NCI-H187 treated with DMSO at 0.1 percent for 48 hours (cell line): ENCODE results near the gene KRTAP9-1.
"Not testable (repeated sequence)": the region's sequence is repeated elsewhere in the genome, so short reads cannot be mapped to it uniquely, and the experiment has no call there.

ENCODE experiments used
- DNase-seq: peaks from one replicate; lab custom pipeline; 2025; lab: John Stamatoyannopoulos, UW

The KRTAP9-1 gene

GRCh38 chr17:41189837-41190318 lies at the start of gene KRTAP9-1:
Gene KRTAP9-1, plus strand, starts transcription at chr17:41189887. Its CDS starts 0 bp downstream, at chr17:41189887.
- not testable (repeated sequence) for DNase-seq

GRCh38 chr17:41140360-41141131 lies 49.1 kb upstream of the KRTAP9-1 start, which contains the start of gene KRTAP4-6:
Gene KRTAP4-6, minus strand, starts transcription at chr17:41140544. Its CDS starts 57 bp downstream, at chr17:41140487.
- no peak for DNase-seq

GRCh38 chr17:41141361-41141760 lies 48.3 kb upstream of the KRTAP9-1 start:
- DNase-seq = no peak

GRCh38 chr17:41144846-41145245 lies 44.8 kb upstream of the KRTAP9-1 start:
- DNase-seq = no peak

- no peak for DNase-seq
Measured at GRCh38 chr17:41145261-41145660, 44.4 kb upstream of the KRTAP9-1 start.

- DNase-seq = no peak
Measured at GRCh38 chr17:41147531-41148204, 42.0 kb upstream of the KRTAP9-1 start.

- not testable (repeated sequence) for DNase-seq
Measured at GRCh38 chr17:41148971-41149651, 40.6 kb upstream of the KRTAP9-1 start.

GRCh38 chr17:41149652-41149985 lies 40.1 kb upstream of the KRTAP9-1 start, which contains the start of gene KRTAP4-5:
Gene KRTAP4-5, minus strand, starts transcription at chr17:41149825. Its CDS starts 58 bp downstream, at chr17:41149767.
- DNase-seq = no peak

GRCh38 chr17:41150026-41150425 lies 39.7 kb upstream of the KRTAP9-1 start:
- DNase-seq = no peak

- no peak for DNase-seq
Measured at GRCh38 chr17:41151525-41151924, 38.2 kb upstream of the KRTAP9-1 start.

GRCh38 chr17:41153856-41154255 lies 35.8 kb upstream of the KRTAP9-1 start:
- no peak for DNase-seq

- not testable (repeated sequence) for DNase-seq
Measured at GRCh38 chr17:41160190-41160589, 29.5 kb upstream of the KRTAP9-1 start.

- DNase-seq = no peak
Measured at GRCh38 chr17:41160648-41161047, 29.0 kb upstream of the KRTAP9-1 start, which contains the start of gene KRTAP4-4. Gene KRTAP4-4, minus strand, starts transcription at chr17:41160748. Its CDS starts 57 bp downstream, at chr17:41160691.

- DNase-seq = no peak
Measured at GRCh38 chr17:41163828-41164227, 25.9 kb upstream of the KRTAP9-1 start.

- DNase-seq = no peak
Measured at GRCh38 chr17:41167561-41167960, 22.1 kb upstream of the KRTAP9-1 start.

GRCh38 chr17:41168121-41168520 lies 21.6 kb upstream of the KRTAP9-1 start, which contains the start of gene KRTAP4-3:
Gene KRTAP4-3, minus strand, starts transcription at chr17:41168221. Its CDS starts 49 bp downstream, at chr17:41168172.
- DNase-seq = no peak

- no peak for DNase-seq
Measured at GRCh38 chr17:41171886-41172285, 17.8 kb upstream of the KRTAP9-1 start.

- no peak for DNase-seq
Measured at GRCh38 chr17:41176744-41177387, 12.8 kb upstream of the KRTAP9-1 start.

- DNase-seq = no peak
Measured at GRCh38 chr17:41177727-41178271, 11.9 kb upstream of the KRTAP9-1 start, which contains the start of gene KRTAP4-2. Gene KRTAP4-2, minus strand, starts transcription at chr17:41178221. Its CDS starts 57 bp downstream, at chr17:41178164.

GRCh38 chr17:41178341-41178740 lies 11.3 kb upstream of the KRTAP9-1 start:
- DNase-seq = no peak
